Parathyroid adenoma (tissue), 2 donors: Measurements from ENCODE around the gene DIAPH3.

ENCODE experiments used
- H2AFZ ChIP-seq: fragments of 300-600 bp; sonication (generic); one replicate; pipeline ENCODE4 v1.7.0; 2017; ENCODE audit warnings: antibody characterized with exemption, mild to moderate bottlenecking
- H3K27ac ChIP-seq: fragments of 300-600 bp; sonication (generic); one replicate; pipeline ENCODE4 v1.7.0; 2017
- H3K27me3 ChIP-seq: fragments of 300-600 bp; sonication (generic); one replicate; pipeline ENCODE4 v1.7.0; 2017; ENCODE audit warnings: low read length; ENCODE audit not compliant: control insufficient read depth, insufficient read depth
- H3K36me3 ChIP-seq: fragments of 300-600 bp; sonication (generic); one replicate; pipeline ENCODE4 v1.7.0; 2017; ENCODE audit warnings: low read length; ENCODE audit not compliant: control insufficient read depth, insufficient read depth
- H3K4me1 ChIP-seq: fragments of 300-600 bp; sonication (generic); one replicate; pipeline ENCODE4 v1.7.0; 2017; ENCODE audit warnings: control low read depth
- H3K4me2 ChIP-seq: fragments of 300-600 bp; sonication (generic); one replicate; pipeline ENCODE4 v1.7.0; 2017; ENCODE audit warnings: low read length
- H3K4me3 ChIP-seq: fragments of 300-600 bp; sonication (generic); one replicate; pipeline ENCODE4 v1.7.0; 2017; ENCODE audit warnings: low read depth, low read length
- H3K79me2 ChIP-seq: fragments of 300-600 bp; sonication (generic); one replicate; pipeline ENCODE4 v1.7.0; 2017; ENCODE audit warnings: control low read depth
- H3K9ac ChIP-seq: fragments of 300-600 bp; sonication (generic); one replicate; pipeline ENCODE4 v1.7.0; 2017; ENCODE audit warnings: mild to moderate bottlenecking
- H3K9me3 ChIP-seq: fragments of 300-600 bp; sonication (generic); one replicate; pipeline ENCODE4 v1.7.0; 2017; ENCODE audit warnings: low read length; ENCODE audit not compliant: control insufficient read depth
- TF ChIP-seq, protein P1 (sequence below): fragments of 300-600 bp; sonication (generic); IDR thresholded peaks from one replicate; pipeline ENCODE4 v1.7.0; 2017; ENCODE audit warnings: antibody characterized with exemption, mild to moderate bottlenecking
- donor health status: primary hyperparathyroidism.

DIAPH3 gene

DNA sequence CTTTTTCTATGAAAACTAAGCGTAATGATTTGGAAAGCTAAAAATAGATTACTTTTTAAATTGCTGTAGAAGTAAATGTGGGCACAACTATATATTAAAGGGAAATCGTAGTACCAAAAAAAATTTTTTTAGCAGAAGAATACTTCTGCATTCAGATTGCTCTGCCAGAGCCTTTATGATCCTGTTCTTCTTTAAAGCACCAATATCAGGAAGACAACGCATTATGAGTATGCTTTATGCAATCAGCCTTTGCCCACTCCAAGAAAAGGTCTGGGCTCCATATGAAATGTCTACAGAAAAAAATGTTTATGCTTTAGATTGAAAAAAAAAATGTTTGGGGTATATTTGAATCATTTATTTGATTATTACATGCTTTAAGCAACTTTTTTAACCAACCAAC lies 137.4 kb downstream of the DIAPH3 start:
- Histone ChIP-seq H3K9ac (no peak overlapping the region), H3K4me1 (no peaks in the 10 kb centered on the region), H3K27me3 (no peaks in the 10 kb centered on the region), H3K4me2 (no peak overlapping the region), H3K9me3 (no peaks in the 10 kb centered on the region), H3K4me3 (no peak overlapping the region), H3K79me2 (no peaks in the 10 kb centered on the region), H2AFZ (no peak overlapping the region), H3K36me3 (no peaks in the 10 kb centered on the region), H3K27ac (no peak overlapping the region)
- TF ChIP-seq, protein P1, sequence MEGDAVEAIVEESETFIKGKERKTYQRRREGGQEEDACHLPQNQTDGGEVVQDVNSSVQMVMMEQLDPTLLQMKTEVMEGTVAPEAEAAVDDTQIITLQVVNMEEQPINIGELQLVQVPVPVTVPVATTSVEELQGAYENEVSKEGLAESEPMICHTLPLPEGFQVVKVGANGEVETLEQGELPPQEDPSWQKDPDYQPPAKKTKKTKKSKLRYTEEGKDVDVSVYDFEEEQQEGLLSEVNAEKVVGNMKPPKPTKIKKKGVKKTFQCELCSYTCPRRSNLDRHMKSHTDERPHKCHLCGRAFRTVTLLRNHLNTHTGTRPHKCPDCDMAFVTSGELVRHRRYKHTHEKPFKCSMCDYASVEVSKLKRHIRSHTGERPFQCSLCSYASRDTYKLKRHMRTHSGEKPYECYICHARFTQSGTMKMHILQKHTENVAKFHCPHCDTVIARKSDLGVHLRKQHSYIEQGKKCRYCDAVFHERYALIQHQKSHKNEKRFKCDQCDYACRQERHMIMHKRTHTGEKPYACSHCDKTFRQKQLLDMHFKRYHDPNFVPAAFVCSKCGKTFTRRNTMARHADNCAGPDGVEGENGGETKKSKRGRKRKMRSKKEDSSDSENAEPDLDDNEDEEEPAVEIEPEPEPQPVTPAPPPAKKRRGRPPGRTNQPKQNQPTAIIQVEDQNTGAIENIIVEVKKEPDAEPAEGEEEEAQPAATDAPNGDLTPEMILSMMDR, result no peak

DNA sequence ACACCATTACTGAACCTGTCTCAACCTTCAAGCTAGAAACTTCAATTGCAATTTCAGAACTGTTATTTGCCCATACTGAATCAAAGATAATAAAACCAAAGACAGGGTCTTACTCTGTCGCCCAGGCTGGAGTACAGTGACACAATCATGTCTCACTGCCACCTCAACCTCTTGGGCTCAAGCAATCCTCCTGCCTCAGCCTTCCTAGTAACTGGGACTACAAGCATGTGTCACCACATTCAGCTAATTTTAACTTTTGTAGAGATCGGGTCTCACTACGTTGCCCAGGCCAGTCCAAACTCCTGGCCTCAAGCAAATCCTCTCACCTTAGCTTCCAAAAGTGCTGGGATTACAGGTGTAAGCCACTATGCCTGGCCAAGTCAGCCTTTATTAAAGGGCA lies 143.4 kb downstream of the DIAPH3 start:
- TF ChIP-seq, protein P1, result no peak
- no peaks in the 10 kb centered on the region for H3K27me3 ChIP-seq

GRCh38 chr13:60019119-60019993 lies 144.4 kb downstream of the DIAPH3 start:
- Histone ChIP-seq H2AFZ (no peak overlapping the region), H3K4me3 (no peak overlapping the region), H3K79me2 (no peaks in the 10 kb centered on the region), H3K27me3 (no peaks in the 10 kb centered on the region), H3K9me3 (no peaks in the 10 kb centered on the region), H3K27ac (no peak overlapping the region), H3K4me2 (no peak overlapping the region), H3K4me1 (no peaks in the 10 kb centered on the region), H3K36me3 (no peaks in the 10 kb centered on the region), H3K9ac (no peak overlapping the region)
- TF ChIP-seq, protein P1, result no peak

More for the DNA sequence above, 143.4 kb downstream of the DIAPH3 start:
- Histone ChIP-seq H2AFZ (no peak overlapping the region), H3K27ac (no peak overlapping the region), H3K4me1 (no peaks in the 10 kb centered on the region), H3K79me2 (no peaks in the 10 kb centered on the region), H3K4me3 (no peak overlapping the region), H3K9me3 (no peaks in the 10 kb centered on the region), H3K4me2 (no peak overlapping the region), H3K9ac (no peak overlapping the region), H3K36me3 (no peaks in the 10 kb centered on the region)

GRCh38 chr13:60018536-60018935 lies 145.2 kb downstream of the DIAPH3 start:
- H2AFZ ChIP-seq, result no peak overlapping the region
- no peaks in the 10 kb centered on the region for H3K27me3 ChIP-seq
- no peak overlapping the region for H3K4me2 ChIP-seq
- H3K4me3 ChIP-seq, result no peak overlapping the region
- H3K27ac ChIP-seq, result no peak overlapping the region
- no peaks in the 10 kb centered on the region for H3K9me3 ChIP-seq
- TF ChIP-seq, protein P1, result no peak
- H3K36me3 ChIP-seq, result no peaks in the 10 kb centered on the region
- no peaks in the 10 kb centered on the region for H3K4me1 ChIP-seq
- H3K9ac ChIP-seq, result no peak overlapping the region
- no peaks in the 10 kb centered on the region for H3K79me2 ChIP-seq

DNA sequence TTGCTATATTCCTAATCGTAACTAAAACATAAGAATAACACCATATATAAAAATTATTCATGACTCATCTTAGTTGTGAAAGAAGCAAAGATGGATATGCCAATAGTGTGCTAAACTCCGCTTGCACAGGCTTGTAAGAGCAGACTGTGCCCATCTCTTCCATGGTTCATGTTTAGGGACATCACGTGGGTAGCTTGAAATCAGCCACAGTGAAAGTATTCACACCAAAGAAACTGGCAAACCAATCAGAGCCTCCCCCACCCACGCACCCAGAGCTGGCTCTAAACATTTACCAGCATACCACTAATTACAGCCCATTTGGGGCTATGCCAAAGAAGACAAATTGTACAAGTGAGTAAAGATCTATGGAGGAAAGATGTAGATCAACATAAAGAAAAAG lies 147.5 kb downstream of the DIAPH3 start:
- Histone ChIP-seq H3K4me2 (no peak overlapping the region), H3K9me3 (no peaks in the 10 kb centered on the region), H3K79me2 (no peaks in the 10 kb centered on the region), H2AFZ (no peak overlapping the region), H3K4me1 (no peaks in the 10 kb centered on the region), H3K27ac (no peak overlapping the region), H3K36me3 (no peaks in the 10 kb centered on the region), H3K4me3 (no peak overlapping the region), H3K27me3 (no peaks in the 10 kb centered on the region), H3K9ac (no peak overlapping the region)
- TF ChIP-seq, protein P1, result no peak
